MCF 10A (cell line): ENCODE data around the gene KLK15. TPM values are rescaled to one million over a fixed set of nuclear protein-coding genes. Genes with fewer than 3 reads are reported as not detected.

Experiments
- BruUV-seq: library from RNA; stranded (reverse); fragments of 400-500 nt; replicated peaks from 2 replicates; lab custom pipeline; 2021; lab: Mats Ljungman, UMichigan
- CTCF ChIA-PET: fragments of 300-600 bp; sonication (Branson Sonifier 250); formaldehyde crosslinking; extraction: SDS; loops from one replicate; lab custom pipeline; 2021; ENCODE audit warnings: antibody characterized with exemption, inconsistent platforms; lab: Yijun Ruan, JAX
- POLR2A ChIA-PET: fragments of 300-600, 350-650 bp; sonication (Branson Sonifier 250); formaldehyde crosslinking; extraction: SDS; loops from one replicate; lab custom pipeline; 2020; ENCODE audit warnings: antibody characterized with exemption, inconsistent platforms; lab: Yijun Ruan, JAX
- DNase-seq: peaks from one replicate; pipeline ENCODE4 v3.0.0-alpha.2; 2018; ENCODE audit not compliant: unreplicated experiment
- H3K27ac Mint-ChIP-seq: one replicate; pipeline ENCODE4 v1.8.0; 2022; ENCODE audit warnings: mild to moderate bottlenecking, low read depth, mixed read lengths; ENCODE audit not compliant: unreplicated experiment
- H3K27me3 Mint-ChIP-seq: one replicate; pipeline ENCODE4 v1.8.0; 2022; ENCODE audit warnings: mixed read lengths; ENCODE audit not compliant: insufficient read depth, unreplicated experiment
- H3K36me3 Mint-ChIP-seq: one replicate; pipeline ENCODE4 v1.8.0; 2022; ENCODE audit warnings: mild to moderate bottlenecking, moderate library complexity, mixed read lengths; ENCODE audit not compliant: insufficient read depth, unreplicated experiment
- H3K4me1 Mint-ChIP-seq: one replicate; pipeline ENCODE4 v1.8.0; 2022; ENCODE audit warnings: mixed read lengths; ENCODE audit not compliant: insufficient read depth, unreplicated experiment
- H3K4me3 Mint-ChIP-seq: one replicate; pipeline ENCODE4 v1.8.0; 2022; ENCODE audit warnings: mild to moderate bottlenecking, moderate library complexity, mixed read lengths; ENCODE audit not compliant: unreplicated experiment
- H3K9me3 Mint-ChIP-seq: one replicate; pipeline ENCODE4 v1.8.0; 2022; ENCODE audit warnings: mixed read lengths; ENCODE audit not compliant: unreplicated experiment
- CTCF ChIP-seq: fragments of 200-600 bp; IDR thresholded peaks from one replicate; pipeline ENCODE4 v1.8.0; 2022; ENCODE audit warnings: antibody characterized with exemption, mild to moderate bottlenecking; ENCODE audit not compliant: unreplicated experiment
- intact Hi-C: fragments of 100-400 bp; cut with micrococcal nuclease; formaldehyde crosslinking; loops from 2 replicates; pipeline ENCODE4 v1.14.1; 2022
- total RNA-seq: library from RNA; stranded (reverse); gene quantifications from 2 replicates; pipeline ENCODE4 v1.2.3, GENCODE V29; 2022

The KLK15 gene
- total RNA-seq, 1 experiment from 2014 or later: not detected

- ChIA-PET CTCF (interaction anchor here (0.6 to 2.6 kb wide), 4 partner anchors 9 to 854 kb away, joined by 3 to 7 read pairs (median 6); no protein-coding TSS in a partner anchor), POLR2A (interaction anchor here (5.1 kb wide), 1 partner anchor 11 kb away, joined by 33 read pairs; no protein-coding TSS in a partner anchor)
- Mint-ChIP-seq H3K9me3 (no peaks in the 10 kb centered on the region), H3K27ac (no peak overlapping the region), H3K4me3 (no peak overlapping the region), H3K27me3 (no peaks in the 10 kb centered on the region), H3K4me1 (no peaks in the 10 kb centered on the region), H3K36me3 (peaks cover 34% of the 10 kb centered on the region)
- DNase-seq: no peak
- intact Hi-C loops: no loop called here
- no TSS peak for BruUV-seq
- no peak for TF ChIP-seq CTCF
Observed at GRCh38 chr19:50792272-50793250, 40.8 kb downstream of the KLK15 start.

- peaks cover 26% of the 10 kb centered on the region for H3K36me3 Mint-ChIP-seq
- CTCF ChIA-PET: interaction anchor here (0.5 to 2.6 kb wide), 3 partner anchors 130 to 435 kb away, joined by 3 to 7 read pairs (median 5); no protein-coding TSS in a partner anchor
- DNase-seq: no peak
- intact Hi-C loops: no loop called here
- H3K9me3 Mint-ChIP-seq: no peaks in the 10 kb centered on the region
- no peak overlapping the region for H3K4me3 Mint-ChIP-seq
- H3K4me1 Mint-ChIP-seq: no peaks in the 10 kb centered on the region
- POLR2A ChIA-PET: interaction anchor here (5.1 kb wide), 1 partner anchor 12 kb away, joined by 33 read pairs; no protein-coding TSS in a partner anchor
- TF ChIP-seq CTCF: no peak
- H3K27ac Mint-ChIP-seq: no peak overlapping the region
- no peaks in the 10 kb centered on the region for H3K27me3 Mint-ChIP-seq
- BruUV-seq: no TSS peak
Observed at GRCh38 chr19:50791594-50792271, 41.6 kb downstream of the KLK15 start.

GRCh38 chr19:50790922-50791467 lies 42.4 kb downstream of the KLK15 start:
- DNase-seq: no peak
- POLR2A ChIA-PET: interaction anchor here (5.1 kb wide), 1 partner anchor 13 kb away, joined by 33 read pairs; no protein-coding TSS in a partner anchor
- no peaks in the 10 kb centered on the region for H3K4me1 Mint-ChIP-seq
- no peaks in the 10 kb centered on the region for H3K9me3 Mint-ChIP-seq
- intact Hi-C loops: no loop called here
- H3K27me3 Mint-ChIP-seq: no peaks in the 10 kb centered on the region
- H3K4me3 Mint-ChIP-seq: no peak overlapping the region
- H3K36me3 Mint-ChIP-seq: peaks cover 19% of the 10 kb centered on the region
- BruUV-seq: no TSS peak
- TF ChIP-seq CTCF: no peak
- no peak overlapping the region for H3K27ac Mint-ChIP-seq
- CTCF ChIA-PET: interaction anchor here (0.5 to 2.6 kb wide), 4 partner anchors 131 to 330 kb away, joined by 3 to 7 read pairs (median 4); no protein-coding TSS in a partner anchor
